ENCODE measurements around the gene PITRM1.

The PITRM1 gene

DNA sequence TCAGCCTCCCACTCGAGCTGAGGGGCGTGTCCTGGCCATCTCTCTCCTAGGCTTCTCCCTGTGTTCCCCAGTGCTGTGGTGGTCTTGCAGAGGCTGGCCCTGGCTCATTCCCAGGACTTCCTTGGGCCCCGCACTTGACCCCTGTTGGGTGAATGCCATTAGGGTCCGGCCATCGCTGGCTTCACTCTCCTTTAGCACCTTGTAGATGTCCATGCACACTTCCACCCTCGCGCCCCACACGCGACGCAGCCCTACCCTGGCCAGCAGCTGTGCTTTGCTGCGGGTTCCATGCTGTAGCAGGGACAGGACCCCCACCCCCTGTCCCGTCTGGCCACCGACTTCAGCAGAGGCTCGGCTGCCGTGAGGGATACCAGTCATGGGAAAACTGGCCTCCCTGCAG is 46.3 kb downstream of the PITRM1 start:
- no peak for DNase-seq (ENCODE audit: low read depth, low spot score)
- H3K27ac ChIP-seq, result no peak overlapping the region

DNA sequence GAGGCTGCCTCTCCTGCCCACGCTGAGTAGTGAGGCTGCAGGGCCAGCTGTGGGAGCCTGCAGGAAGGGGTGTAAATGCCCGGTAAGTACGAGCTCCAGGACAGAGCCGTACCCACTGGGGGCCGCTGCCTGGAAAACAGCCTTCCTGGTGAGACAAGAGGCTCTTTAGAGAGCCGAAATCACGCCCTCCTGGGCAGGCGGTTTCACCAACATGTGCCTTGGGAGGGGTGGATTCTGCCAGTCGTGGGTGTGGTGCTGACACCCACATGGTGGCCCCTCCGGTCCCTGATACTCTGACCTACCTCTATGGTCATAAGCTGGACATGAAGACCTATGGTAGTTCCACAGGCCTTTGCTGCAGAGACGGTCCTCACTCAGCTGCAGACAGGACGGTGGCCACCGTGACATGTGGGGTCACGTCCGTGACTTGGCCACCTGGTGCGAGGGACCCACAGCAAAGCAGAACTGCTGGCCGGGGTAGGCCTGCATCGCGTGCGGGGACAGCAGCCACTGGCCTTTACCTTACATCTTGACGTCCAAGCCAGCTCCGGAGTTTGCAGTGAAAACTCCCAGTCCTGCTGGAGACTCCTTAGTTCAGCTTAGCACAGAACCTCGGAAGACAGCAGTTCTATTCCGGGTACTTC is 46.9 kb downstream of the PITRM1 start:
- H3K27ac ChIP-seq, result no peak overlapping the region
- no peak for DNase-seq (ENCODE audit: low read depth, low spot score)

DNA sequence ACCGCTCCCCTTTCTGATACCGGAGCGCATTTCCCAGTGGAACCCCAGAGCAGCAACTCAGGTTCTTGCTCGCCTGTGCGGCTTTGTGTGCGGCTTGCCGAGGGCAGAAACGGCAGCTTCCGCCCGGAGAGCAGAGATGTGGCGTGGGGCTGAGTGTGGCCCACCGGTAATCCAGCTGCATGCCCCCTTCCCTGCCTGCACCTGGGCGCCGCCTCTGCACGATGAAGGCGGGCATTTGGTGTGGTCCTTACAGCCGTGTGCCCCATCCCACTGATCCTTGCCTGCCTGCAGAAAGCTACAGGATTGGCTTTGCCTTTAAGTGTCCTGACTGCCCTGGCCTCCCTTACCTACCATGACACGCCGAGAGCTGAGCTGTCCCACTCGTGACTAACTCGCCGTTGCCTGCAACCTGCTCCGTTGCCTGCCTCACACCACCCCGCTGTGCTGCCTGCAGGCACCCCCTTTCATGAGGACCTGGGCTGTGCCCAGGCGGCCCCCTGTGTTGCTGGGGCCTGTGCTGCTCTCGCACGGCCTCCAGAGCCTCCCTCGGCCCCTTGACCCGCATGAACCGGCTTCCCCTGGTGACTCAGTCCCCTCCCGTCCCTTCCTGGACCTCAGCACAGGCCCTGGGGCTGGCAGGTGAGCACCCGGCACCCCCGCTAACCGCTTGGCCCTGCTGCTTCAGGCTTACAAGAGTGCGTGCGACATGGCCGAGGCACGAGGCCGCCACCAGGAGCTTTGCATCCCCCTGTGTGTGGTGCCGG is 48.0 kb downstream of the PITRM1 start:
- H3K27ac ChIP-seq, result no peak overlapping the region
- DNase-seq (ENCODE audit: low read depth, low spot score), result no peak

DNA sequence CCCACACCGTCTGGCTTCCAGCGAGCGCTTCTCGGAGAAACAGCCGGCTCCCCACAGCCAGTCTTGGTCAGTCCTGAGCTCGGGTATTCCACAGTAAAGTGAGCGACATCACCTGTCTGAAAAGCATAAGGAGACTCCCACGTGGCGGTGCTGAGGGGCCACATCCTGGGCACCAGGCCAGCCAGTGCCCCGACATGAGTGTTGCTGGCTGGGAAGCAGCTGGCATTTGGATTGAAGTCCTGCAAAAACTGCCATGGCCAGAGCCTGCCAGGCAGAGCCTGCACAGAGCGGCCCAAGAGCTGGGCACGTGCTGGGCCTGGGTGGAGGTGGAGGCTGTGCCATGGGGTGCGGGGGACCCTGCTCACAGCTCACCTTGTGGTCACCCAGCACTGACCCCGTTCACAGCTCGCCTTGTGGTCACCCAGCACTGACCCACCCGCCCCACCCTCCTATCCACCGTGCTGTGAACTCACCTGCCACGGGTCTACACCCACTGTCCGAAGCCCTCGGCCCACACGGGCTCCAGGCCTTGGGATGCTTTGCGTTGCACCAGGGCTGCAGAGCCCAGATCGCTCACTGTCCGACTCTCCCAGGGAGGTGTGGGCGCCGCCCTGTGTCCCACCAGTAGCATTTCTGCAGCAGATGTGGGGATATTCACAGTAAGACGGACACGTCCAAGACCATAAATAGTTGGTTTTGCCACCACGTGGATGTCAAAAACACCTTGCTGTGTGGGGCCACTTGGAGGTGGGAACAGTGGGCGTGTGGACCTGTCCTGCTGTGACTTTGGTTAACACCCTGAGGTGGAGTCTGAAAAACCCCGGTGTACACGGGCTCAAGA is 48.8 kb downstream of the PITRM1 start:
- no peak for DNase-seq (ENCODE audit: low read depth, low spot score)

DNA sequence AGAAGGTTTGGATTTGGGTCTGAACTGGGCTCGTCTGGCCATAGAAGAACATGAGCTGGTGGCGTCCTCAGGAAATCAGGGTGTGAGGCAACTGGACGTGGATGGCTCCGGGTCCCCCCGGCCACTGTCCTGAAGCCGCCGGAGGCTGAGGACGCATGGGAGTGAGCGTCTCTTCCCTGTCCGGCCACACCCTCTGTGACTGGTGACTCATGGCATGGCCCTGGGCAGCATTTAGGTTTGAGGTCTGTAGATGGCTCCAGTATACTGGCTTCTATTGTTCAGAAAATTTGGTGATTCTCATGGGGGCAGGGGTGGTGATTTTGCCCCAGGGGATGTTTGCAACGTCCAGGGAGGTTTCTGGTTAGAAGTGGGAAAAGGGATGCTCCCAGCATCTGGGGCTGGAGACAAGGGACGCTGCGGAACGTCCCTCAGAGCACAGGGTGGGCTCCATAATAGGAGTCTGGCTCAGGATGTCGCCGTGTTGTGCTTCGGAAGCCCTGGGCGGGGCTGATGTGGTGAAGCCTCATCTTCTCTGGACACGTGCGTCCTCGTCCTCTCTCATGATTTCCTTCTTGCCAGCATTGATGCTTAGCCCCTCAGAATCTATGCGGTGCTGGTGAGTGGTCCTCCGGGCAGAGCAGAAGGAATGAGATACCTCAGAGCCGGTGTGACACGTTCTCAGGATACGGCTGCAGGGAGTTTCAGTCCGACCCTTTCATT is 49.9 kb downstream of the PITRM1 start:
- no peak for DNase-seq (ENCODE audit: low read depth, low spot score)
- no peak overlapping the region for H3K27ac ChIP-seq

More for the DNA sequence above, 48.8 kb downstream of the PITRM1 start:
- H3K27ac ChIP-seq, result no peak overlapping the region

DNA sequence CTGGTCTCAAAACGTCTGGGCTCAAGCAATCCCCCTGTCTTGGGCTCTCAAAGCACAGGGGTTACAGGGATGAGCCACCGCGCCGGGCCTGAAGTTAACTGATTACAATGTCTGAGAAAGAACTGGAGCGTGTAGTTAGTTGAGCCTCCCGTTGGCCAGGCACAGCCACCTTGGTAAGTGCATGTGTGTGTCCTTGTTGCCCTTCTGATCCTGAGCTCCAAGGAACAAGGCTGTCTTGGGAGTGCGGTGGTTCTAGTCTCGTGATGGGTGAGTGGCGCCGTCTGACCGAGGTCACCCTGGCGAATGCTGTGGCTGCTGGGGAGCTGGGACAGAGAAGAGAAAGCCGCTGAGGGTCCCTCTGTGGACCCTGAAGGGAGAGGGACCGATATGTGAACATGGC is 50.5 kb downstream of the PITRM1 start:
- DNase-seq (ENCODE audit: low read depth, low spot score), result no peak
- H3K27ac ChIP-seq, result no peak overlapping the region

DNA sequence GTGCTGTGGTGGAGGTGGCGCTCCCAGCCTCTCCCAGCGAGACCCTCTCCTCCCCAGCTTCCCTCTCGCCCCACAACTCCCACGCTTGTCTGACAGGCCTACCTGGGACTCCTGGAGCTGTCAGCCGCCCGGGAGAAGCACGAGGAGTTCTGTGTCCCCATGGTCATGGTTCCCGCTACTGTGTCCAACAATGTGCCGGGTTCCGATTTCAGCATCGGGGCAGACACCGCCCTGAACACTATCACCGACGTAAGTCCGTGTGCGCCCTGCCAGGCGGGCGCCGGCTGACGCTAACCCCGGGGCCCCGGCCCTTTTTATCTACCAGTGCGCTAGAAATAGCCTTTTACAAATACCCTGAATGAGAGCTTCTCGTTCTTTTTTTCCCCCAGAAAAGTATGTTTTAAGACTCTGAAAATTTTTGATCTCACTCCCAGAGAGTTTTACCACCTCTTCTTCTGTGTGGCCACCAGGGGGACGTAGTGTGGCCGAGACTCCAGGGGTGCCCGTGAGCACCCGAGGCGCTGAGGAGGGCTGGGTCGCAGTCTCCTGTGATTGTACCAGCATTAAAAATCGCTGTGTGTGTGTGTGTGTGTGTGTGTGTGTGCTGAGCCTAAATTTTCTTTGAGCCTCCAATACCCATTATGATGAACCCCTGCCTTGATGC is 52.7 kb downstream of the PITRM1 start:
- H3K27ac ChIP-seq, result no peak overlapping the region
- no peak for DNase-seq (ENCODE audit: low read depth, low spot score)

DNA sequence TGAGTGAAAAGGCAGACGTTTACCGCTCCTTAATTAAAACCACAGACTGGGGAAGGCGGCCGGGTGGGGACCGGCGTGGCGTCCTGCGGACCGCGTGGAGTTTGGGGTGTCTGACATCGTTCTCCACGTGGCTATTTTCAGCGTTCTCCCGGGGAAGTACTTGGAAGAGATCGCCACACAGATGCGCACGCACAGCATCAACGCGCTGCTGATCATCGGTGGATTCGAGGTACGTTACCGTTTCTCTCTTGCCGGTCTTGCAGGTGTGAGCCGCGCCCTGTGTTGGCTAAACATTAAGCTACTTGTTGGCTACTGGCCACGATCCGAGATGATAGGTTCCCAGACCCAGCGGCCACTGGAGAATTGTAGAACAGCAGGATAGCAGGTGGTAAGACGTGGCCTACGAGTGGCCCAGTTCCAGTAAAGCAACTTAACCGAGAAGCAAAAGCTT is 53.9 kb downstream of the PITRM1 start:
- no peak overlapping the region for H3K27ac ChIP-seq
- DNase-seq (ENCODE audit: low read depth, low spot score), result no peak

DNA sequence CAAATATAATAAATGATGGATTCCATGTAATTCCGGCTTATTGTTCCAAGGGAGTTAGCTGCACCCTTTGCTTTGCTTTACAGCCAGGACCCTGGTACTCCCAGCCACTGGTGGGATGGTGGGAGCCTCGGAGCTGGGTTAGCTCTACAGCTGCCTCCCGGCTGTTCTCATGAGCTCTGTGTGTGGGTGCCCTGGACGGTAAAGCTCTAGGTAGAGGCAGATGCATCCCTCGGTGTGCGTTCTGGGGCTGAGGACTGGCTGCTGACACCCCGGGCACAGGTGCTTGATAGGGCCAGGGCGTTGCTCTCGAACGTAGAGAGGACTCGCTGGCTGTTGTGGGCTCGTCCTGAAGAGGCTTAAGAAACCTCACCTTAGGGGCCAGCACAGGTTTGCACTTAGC is 55.1 kb downstream of the PITRM1 start:
- no peak overlapping the region for H3K27ac ChIP-seq
- DNase-seq (ENCODE audit: low read depth, low spot score), result no peak

DNA sequence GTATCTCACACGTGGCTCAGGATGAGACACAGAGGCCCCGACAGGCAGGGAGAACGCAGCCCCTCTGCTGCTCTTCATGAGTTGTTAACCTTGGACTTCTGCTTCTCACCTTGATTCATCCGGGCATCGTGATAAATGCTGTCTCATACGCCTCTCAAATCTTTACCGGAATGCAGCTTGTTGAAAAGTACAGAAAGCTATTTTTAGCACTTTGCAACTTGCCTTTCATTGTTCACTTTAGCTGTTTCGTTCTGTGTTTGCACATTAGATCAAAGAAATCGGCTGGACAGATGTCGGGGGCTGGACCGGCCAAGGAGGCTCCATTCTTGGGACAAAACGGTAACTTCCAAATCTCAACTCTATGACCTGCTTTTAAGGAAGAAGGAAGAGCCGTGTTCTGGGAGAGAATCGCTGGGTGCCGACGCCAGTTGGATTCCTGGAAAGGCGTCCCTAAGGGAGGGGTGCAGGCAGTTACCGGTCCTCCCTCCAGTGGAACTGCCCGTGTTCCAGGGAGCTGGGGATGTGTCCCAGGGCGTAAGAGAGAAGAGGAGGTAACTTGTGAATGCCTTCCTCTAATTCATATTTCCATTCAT is 56.0 kb downstream of the PITRM1 start:
- no peak overlapping the region for H3K27ac ChIP-seq
- DNase-seq (ENCODE audit: low read depth, low spot score), result no peak

DNA sequence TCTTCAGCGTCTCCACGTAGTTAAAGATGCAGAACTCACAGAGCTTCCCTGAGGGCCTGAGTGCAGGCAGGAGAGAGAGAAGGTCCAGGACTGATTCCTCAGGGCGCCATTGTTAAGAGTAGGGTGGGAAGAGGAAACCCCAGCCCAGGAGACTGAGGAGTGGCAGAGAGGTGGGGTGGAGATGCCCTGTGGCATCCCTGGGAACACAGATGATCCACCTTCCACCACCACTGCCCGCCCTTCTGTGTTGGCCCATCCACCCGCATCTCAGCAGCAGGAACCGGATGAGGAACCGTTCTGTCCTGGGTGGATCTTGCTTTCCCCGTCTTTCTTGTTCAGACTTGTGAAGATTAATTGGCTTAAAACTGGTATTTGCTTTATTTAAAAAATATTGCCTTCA is 56.9 kb downstream of the PITRM1 start:
- no peak overlapping the region for H3K27ac ChIP-seq
- DNase-seq (ENCODE audit: low read depth, low spot score), result no peak

DNA sequence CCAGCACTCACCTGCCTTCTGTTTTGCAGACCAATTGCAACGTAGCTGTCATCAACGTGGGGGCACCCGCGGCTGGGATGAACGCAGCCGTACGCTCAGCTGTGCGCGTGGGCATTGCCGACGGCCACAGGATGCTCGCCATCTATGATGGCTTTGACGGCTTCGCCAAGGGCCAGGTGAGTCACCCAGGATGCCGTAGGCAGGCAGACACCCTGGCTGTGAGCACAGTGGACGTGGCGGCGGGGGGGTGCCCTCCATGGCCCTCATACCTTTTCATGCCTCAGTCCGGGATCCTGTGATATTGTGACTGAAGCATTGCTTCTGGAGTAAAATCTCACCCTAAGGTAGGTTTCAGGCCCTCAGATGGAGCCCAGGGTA is 59.2 kb downstream of the PITRM1 start:
- H3K27ac ChIP-seq, result no peak overlapping the region
- no peak for DNase-seq (ENCODE audit: low read depth, low spot score)

DNA sequence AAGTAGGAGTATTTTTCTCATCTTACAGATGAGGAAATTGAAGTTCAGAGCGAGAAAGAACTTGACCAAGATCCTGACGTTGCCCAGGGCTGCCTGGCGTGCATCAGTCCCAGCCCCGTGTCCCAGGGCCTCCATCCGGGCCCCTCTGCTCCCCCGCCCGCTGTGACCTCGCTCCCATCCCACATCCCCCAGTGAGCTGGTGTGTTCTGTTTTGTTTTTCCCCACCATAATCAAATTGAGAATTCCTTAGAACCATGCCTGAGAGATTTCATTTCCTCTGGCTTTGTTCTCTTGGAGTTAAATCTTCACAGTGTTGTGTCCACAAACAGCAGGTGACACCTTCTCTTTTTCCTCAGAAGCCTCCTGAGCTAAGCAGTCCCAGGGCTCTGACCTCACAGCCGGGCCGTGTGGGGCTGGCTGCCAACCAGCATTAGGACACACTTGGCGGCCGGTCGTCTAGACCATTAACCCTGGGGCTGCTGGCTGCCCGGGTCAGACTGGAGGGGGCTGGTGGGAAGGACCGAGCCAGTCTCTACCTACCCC is 60.9 kb downstream of the PITRM1 start:
- no peak overlapping the region for H3K27ac ChIP-seq
- no peak for DNase-seq (ENCODE audit: low read depth, low spot score)

DNA sequence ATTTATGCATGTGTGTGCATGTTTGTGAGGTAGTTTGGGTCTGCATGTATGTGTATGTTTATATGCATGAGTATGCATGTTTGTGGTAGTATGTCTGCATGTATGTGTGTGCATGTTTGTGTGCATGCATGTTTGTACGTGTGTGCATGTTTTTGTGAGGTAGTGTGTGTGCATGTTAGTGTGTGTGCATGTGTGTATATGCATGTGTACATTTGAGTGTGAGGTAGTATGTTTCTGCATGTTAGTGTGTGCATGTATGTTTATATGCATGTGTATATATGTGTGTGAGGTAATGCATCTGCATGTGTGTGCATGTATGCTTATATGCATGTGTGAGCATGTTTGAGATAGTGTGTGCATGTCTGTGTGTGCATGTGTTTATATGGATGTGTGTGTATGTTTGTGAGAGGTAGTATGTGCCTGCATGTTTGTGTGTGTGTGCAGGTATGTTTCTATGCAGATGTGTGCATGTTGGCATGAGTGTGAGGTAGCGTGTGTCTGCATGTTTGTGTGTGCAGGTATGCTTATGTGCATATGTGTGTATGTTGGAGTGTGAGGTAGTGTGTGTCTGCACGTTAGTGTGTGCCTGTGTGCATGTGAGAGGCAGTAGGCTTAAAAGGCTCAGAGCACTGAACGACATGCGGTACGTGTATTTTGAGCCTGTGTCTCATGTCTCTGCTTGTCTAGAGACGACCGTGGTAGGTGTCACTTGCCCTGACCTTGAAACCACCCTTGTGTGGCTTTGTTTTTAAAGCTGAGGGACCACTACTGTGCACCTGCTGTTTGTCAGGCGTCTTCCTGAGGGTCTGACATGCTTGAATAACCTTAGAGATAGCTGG is 61.6 kb downstream of the PITRM1 start:
- no peak overlapping the region for H3K27ac ChIP-seq
- no peak for DNase-seq (ENCODE audit: low read depth, low spot score)

DNA sequence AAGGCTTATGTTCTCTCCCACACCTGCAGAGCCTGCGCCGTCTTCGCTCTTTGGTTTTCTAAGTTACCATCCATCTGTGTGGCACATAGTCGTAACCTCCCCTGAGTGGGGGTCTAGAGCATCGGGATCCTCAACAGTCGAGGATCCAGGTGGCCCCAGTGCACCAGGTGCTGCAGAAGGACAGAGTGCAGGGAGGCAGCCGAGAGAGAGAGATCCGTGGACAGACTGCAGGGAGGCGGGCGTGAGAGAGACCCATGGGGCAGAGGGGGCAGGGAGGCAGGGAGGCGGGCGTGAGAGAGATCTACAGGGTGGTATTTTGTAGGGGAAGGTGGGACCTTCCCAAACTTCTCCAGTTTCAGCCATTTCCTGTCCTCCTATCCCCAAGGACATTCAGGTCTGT is 62.9 kb downstream of the PITRM1 start:
- H3K27ac ChIP-seq, result no peak overlapping the region
- no peak for DNase-seq (ENCODE audit: low read depth, low spot score)

DNA sequence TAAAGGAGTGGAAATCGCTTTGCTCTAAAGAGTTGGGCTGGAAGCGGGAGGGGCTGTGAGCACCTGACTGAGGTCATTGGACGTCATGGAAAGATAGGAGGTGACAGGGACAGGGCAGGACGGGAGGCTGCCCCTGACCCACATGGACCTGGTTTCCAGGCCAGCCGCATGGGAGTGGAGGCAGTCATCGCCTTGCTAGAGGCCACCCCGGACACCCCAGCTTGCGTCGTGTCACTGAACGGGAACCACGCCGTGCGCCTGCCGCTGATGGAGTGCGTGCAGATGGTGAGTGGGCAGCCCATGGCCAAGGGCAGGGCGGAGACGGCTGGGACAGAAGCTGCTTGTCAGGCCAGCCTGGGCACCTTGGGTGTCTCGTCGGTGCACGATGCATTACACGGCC is 63.4 kb downstream of the PITRM1 start:
- H3K27ac ChIP-seq, result peak overlapping the region; percentile 99
- DNase-seq (ENCODE audit: low read depth, low spot score), result no peak

DNA sequence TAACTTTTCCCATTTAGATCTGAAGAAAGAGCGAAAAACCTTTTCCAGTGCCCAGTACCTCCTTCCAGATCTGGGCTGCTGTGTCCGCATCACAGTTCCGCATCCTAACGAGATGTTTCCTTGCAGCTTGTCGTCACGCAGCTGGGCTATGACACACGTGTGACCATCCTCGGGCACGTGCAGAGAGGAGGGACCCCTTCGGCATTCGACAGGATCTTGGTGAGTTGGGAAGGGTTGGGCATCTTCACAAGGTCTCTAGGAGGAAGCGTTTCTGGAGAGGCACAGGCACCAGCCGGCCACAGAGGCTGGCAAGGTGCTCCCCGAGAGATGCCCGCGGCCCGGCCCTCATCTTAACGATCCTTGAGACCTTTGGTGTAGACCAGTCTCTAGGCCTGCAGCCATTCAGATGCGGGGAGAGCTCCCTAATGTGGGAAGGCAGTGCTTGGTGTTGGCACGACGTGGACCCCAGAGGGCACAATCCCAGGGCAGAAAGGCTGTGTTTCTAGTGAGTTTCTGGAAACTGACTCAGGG is 63.9 kb downstream of the PITRM1 start:
- no peak for DNase-seq (ENCODE audit: low read depth, low spot score)
- H3K27ac ChIP-seq, result peak overlapping the region; percentile 99

DNA sequence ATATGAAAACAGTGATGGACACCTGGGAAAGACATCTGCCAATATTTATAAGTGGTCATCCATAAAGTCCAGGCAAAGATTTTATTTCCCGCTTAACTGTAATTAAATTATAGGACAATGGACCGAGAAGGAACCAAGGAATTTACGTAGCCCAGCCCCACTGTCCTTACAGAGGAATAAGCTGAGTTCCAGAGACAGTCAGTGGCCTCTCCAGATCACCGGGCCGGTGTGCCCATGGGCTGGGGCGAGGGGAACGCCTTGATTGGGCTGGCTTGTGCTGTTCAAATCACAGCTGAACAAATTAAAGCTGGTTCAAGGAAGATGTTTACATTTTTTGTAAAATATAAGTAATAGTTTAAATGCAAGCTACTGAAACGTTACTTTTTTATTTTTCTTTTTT is 64.5 kb downstream of the PITRM1 start:
- DNase-seq (ENCODE audit: low read depth, low spot score), result no peak
- peak overlapping the region; percentile 99 for H3K27ac ChIP-seq

All from epithelial cell of prostate (primary cell).